NCI-H345 treated with DMSO at 0.1 percent for 48 hours (cell line): ENCODE data around the gene MTCL1.

Experiments
- DNase-seq: peaks from one replicate; lab custom pipeline; 2025; ENCODE audit not compliant: unreplicated experiment; lab: John Stamatoyannopoulos, UW

Gene MTCL1

GRCh38 chr18:8856212-8856611 lies 150.9 kb downstream of the MTCL1 start:
- DNase-seq, result no peak

GRCh38 chr18:8856769-8857393 lies 151.5 kb downstream of the MTCL1 start:
- no peak for DNase-seq

GRCh38 chr18:8857806-8858205 lies 152.4 kb downstream of the MTCL1 start:
- no peak for DNase-seq

- no peak for DNase-seq
Observed at GRCh38 chr18:8858888-8859511, 153.6 kb downstream of the MTCL1 start.

- no peak for DNase-seq
Observed at GRCh38 chr18:8860845-8861642, 155.7 kb downstream of the MTCL1 start.

- no peak for DNase-seq
Observed at GRCh38 chr18:8863427-8863826, 158.1 kb downstream of the MTCL1 start.

- DNase-seq, result no peak
Observed at GRCh38 chr18:8865934-8866333, 160.6 kb downstream of the MTCL1 start.

GRCh38 chr18:8866679-8867078 lies 161.3 kb downstream of the MTCL1 start:
- no peak for DNase-seq

- DNase-seq, result no peak
Observed at GRCh38 chr18:8868276-8868675, 162.9 kb downstream of the MTCL1 start.

- DNase-seq, result no peak
Observed at GRCh38 chr18:8868779-8869415, 163.5 kb downstream of the MTCL1 start.

GRCh38 chr18:8869696-8870095 lies 164.3 kb downstream of the MTCL1 start:
- DNase-seq, result no peak

GRCh38 chr18:8870528-8870927 lies 165.2 kb downstream of the MTCL1 start:
- DNase-seq, result no peak

- DNase-seq, result no peak
Observed at GRCh38 chr18:8871489-8871888, 166.1 kb downstream of the MTCL1 start.

GRCh38 chr18:8874872-8875271 lies 169.5 kb downstream of the MTCL1 start:
- DNase-seq, result no peak

GRCh38 chr18:8876887-8877286 lies 171.5 kb downstream of the MTCL1 start:
- DNase-seq, result no peak

- DNase-seq, result no peak
Observed at GRCh38 chr18:8881103-8881502, 175.7 kb downstream of the MTCL1 start.
